KG1 (cell line): ENCODE data around the gene ZNF862.
"Not testable (repeated sequence)": the region's sequence is repeated elsewhere in the genome, so short reads cannot be mapped to it uniquely, and the experiment has no call there.

Experiments
- DNase-seq: peaks from one replicate; lab custom pipeline; 2025; lab: John Stamatoyannopoulos, UW

ZNF862 gene

GRCh38 chr7:149880638-149881311 lies 42.6 kb downstream of the ZNF862 start:
- DNase-seq: no peak

GRCh38 chr7:149881328-149882247 lies 43.4 kb downstream of the ZNF862 start:
- DNase-seq: no peak

- DNase-seq: no peak
These were observed 44.3 kb downstream of the ZNF862 start for GRCh38 chr7:149882248-149883047.

- DNase-seq: no peak
These were observed 44.9 kb downstream of the ZNF862 start for GRCh38 chr7:149883048-149883438.

GRCh38 chr7:149883452-149883861 lies 45.3 kb downstream of the ZNF862 start:
- peak; percentile 8 for DNase-seq

- no peak for DNase-seq
These were observed 45.8 kb downstream of the ZNF862 start for GRCh38 chr7:149884016-149884415.

- no peak for DNase-seq
These were observed 46.4 kb downstream of the ZNF862 start for GRCh38 chr7:149884541-149884940.

GRCh38 chr7:149885191-149886017 lies 47.2 kb downstream of the ZNF862 start:
- no peak for DNase-seq

- DNase-seq: no peak
These were observed 47.8 kb downstream of the ZNF862 start for GRCh38 chr7:149886018-149886415.

GRCh38 chr7:149887311-149887710 lies 49.1 kb downstream of the ZNF862 start:
- DNase-seq: no peak

GRCh38 chr7:149890715-149891114 lies 52.5 kb downstream of the ZNF862 start:
- not testable (repeated sequence) for DNase-seq

- not testable (repeated sequence) for DNase-seq
These were observed 56.8 kb downstream of the ZNF862 start for GRCh38 chr7:149894957-149895356.

GRCh38 chr7:149907776-149908376 lies 69.7 kb downstream of the ZNF862 start:
- not testable (repeated sequence) for DNase-seq

GRCh38 chr7:149910219-149910618 lies 72.0 kb downstream of the ZNF862 start:
- DNase-seq: not testable (repeated sequence)

GRCh38 chr7:149912126-149912525 lies 74.0 kb downstream of the ZNF862 start:
- DNase-seq: not testable (repeated sequence)
